ENCODE measurements around the gene TRAPPC2L. TPM values are rescaled to one million over a fixed set of nuclear protein-coding genes. Genes with fewer than 3 reads are reported as not detected.
"Not testable (repeated sequence)": the region's sequence is repeated elsewhere in the genome, so short reads cannot be mapped to it uniquely, and the experiment has no call there.

Gene TRAPPC2L
- total RNA-seq, 2 donors from 2014 or later = 37.0 to 44.4 TPM

- no peak for ATAC-seq
- DNase-seq = no peak
- intact Hi-C loops (cut with DNase I, micrococcal nuclease) = no loop called here
These were observed 40.0 kb upstream of the TRAPPC2L start for GRCh38 chr16:88816736-88817535.

- no peak for DNase-seq
- ATAC-seq = no peak
- intact Hi-C loops (cut with DNase I, micrococcal nuclease) = no loop called here
These were observed 38.9 kb upstream of the TRAPPC2L start for GRCh38 chr16:88817785-88818574.

GRCh38 chr16:88818575-88818874 lies 38.4 kb upstream of the TRAPPC2L start:
- DNase-seq = no peak
- intact Hi-C loops (cut with DNase I, micrococcal nuclease) = no loop called here
- no peak for ATAC-seq

GRCh38 chr16:88819126-88819525 lies 37.8 kb upstream of the TRAPPC2L start:
- intact Hi-C loops (cut with DNase I, micrococcal nuclease) = no loop called here
- no peak for DNase-seq
- ATAC-seq = no peak

GRCh38 chr16:88820385-88821025 lies 36.4 kb upstream of the TRAPPC2L start:
- ATAC-seq (no peak), DNase-seq (no peak)
- intact Hi-C loops (cut with DNase I, micrococcal nuclease) = no loop called here

- no peak for DNase-seq
These were observed 35.6 kb upstream of the TRAPPC2L start for GRCh38 chr16:88821168-88821850.

GRCh38 chr16:88822281-88823040 lies 34.5 kb upstream of the TRAPPC2L start:
- intact Hi-C loops (cut with DNase I, micrococcal nuclease) = no loop called here
- no peak for ATAC-seq
- DNase-seq = no peak

More at GRCh38 chr16:88821168-88821850, 35.6 kb upstream of the TRAPPC2L start:
- no peak for ATAC-seq
- intact Hi-C loops (cut with DNase I, micrococcal nuclease) = no loop called here

- ATAC-seq; intact Hi-C loops (cut with DNase I, micrococcal nuclease); DNase-seq: not testable (repeated sequence)
These were observed 33.3 kb upstream of the TRAPPC2L start for GRCh38 chr16:88823646-88824045.

- intact Hi-C loops (cut with DNase I, micrococcal nuclease) = no loop called here
- DNase-seq = no peak
- ATAC-seq = no peak
These were observed 32.5 kb upstream of the TRAPPC2L start for GRCh38 chr16:88824256-88825077.

GRCh38 chr16:88825146-88825545 lies 31.8 kb upstream of the TRAPPC2L start:
- DNase-seq (no peak), ATAC-seq (no peak)
- intact Hi-C loops (cut with DNase I, micrococcal nuclease) = no loop called here

GRCh38 chr16:88826070-88826840 lies 30.7 kb upstream of the TRAPPC2L start:
- ATAC-seq = peak; percentile 84
- intact Hi-C loops (cut with DNase I, micrococcal nuclease) = no loop called here
- DNase-seq = peak; percentile 55 to 91

- intact Hi-C loops (cut with DNase I, micrococcal nuclease) = no loop called here
- ATAC-seq (no peak), DNase-seq (no peak)
These were observed 29.2 kb upstream of the TRAPPC2L start for GRCh38 chr16:88827727-88828126.

- intact Hi-C loops (cut with DNase I, micrococcal nuclease) = no loop called here
- no peak for DNase-seq
- ATAC-seq = no peak
These were observed 28.2 kb upstream of the TRAPPC2L start for GRCh38 chr16:88828711-88829110.

- DNase-seq (no peak), ATAC-seq (no peak)
- intact Hi-C loops (cut with DNase I, micrococcal nuclease) = no loop called here
These were observed 26.7 kb upstream of the TRAPPC2L start for GRCh38 chr16:88830258-88830657.

- intact Hi-C loops (cut with DNase I, micrococcal nuclease) = no loop called here
- DNase-seq (no peak), ATAC-seq (no peak)
These were observed 26.1 kb upstream of the TRAPPC2L start for GRCh38 chr16:88830783-88831182.

GRCh38 chr16:88831838-88832237 lies 25.1 kb upstream of the TRAPPC2L start:
- DNase-seq (no peak), ATAC-seq (no peak)
- intact Hi-C loops (cut with DNase I, micrococcal nuclease) = no loop called here

- ATAC-seq = no peak
- no peak for DNase-seq
- intact Hi-C loops (cut with DNase I, micrococcal nuclease) = no loop called here
These were observed 23.8 kb upstream of the TRAPPC2L start for GRCh38 chr16:88833086-88833485.

All from left colon (tissue), 2 donors.